Activated naive CD4-positive, alpha-beta T cell treated with anti-CD3 and anti-CD28 coated beads, Interleukin-2, amount 50 U/mL, for 72 hours (primary cell): ENCODE results near the gene SH3BP5L. TPM values are rescaled to one million over a fixed set of nuclear protein-coding genes. Genes with fewer than 3 reads are reported as not detected.
"Not testable (repeated sequence)": the region's sequence is repeated elsewhere in the genome, so short reads cannot be mapped to it uniquely, and the experiment has no call there.

ENCODE experiments used
- ATAC-seq, 2 donors: fragments of 150-1000 bp; cut with Tn5 transposase; 2 replicates each; pipeline ENCODE4 v1.10.0; 2021; ENCODE audit warnings: mild to moderate bottlenecking in 2 of 2, moderate library complexity in 2 of 2
- DNase-seq, 2 donors: peaks; one replicate each; pipeline ENCODE4 v3.0.0; 2021 to 2022; ENCODE audit warnings: low spot score in 2 of 2
- H3K27ac Mint-ChIP-seq, 2 donors: one replicate each; pipeline ENCODE4 v1.8.0; 2022; ENCODE audit warnings: mild to moderate bottlenecking in 2 of 2, mixed read lengths in 2 of 2
- H3K36me3 Mint-ChIP-seq, 2 donors: one replicate each; pipeline ENCODE4 v1.8.0; 2022; ENCODE audit warnings: mixed read lengths in 2 of 2
- H3K9me3 Mint-ChIP-seq, 2 donors: one replicate each; pipeline ENCODE4 v1.8.0; 2022; ENCODE audit warnings: mixed read lengths in 2 of 2
- total RNA-seq, 2 donors: library from RNA; stranded (reverse); gene quantifications; one replicate each; pipeline ENCODE4 v1.2.3, GENCODE V29; 2022

SH3BP5L gene
- total RNA-seq, 2 donors from 2014 or later = 19.3 to 33.9 TPM

DNA sequence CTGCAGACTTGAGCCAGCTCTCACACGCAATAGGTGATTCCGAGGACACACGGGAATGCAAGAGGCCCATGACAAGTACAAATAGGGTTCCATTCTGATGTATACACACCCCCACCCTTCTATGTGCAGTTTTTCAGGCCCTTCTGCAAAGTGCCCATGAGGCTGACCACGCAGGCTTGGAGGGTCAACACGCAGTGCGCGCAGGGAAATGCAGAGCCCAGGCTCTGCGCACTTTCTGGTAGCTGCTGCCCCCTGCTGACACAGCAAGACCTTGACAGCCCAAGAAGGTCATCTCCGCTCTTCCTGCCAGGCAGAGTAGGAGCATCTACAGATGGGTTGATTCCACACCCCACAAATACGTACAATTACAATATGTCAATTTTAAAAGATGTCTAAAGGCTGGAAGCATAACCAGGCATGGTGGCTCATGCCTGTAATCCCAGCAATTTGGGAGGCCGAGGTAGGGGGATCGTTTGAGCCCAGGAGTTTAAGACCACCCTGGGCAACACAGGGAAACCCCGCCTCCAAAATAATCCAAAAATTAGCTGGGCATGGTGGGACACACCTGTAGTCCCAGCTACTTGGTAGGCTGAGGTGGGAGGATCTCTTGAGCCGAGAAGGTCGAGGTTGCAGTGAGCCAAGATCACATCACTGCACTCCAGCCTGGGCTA, 18.5 kb downstream of the SH3BP5L start:
- Mint-ChIP-seq H3K9me3 (no peaks in the 10 kb centered on the region), H3K36me3 (no peaks in the 10 kb centered on the region), H3K27ac (peak overlapping the region in 1 of 2 donors; percentile 49)
- peak; percentile 87 to 90 for ATAC-seq
- DNase-seq = peak in 1 of 2 donors; percentile 69

DNA sequence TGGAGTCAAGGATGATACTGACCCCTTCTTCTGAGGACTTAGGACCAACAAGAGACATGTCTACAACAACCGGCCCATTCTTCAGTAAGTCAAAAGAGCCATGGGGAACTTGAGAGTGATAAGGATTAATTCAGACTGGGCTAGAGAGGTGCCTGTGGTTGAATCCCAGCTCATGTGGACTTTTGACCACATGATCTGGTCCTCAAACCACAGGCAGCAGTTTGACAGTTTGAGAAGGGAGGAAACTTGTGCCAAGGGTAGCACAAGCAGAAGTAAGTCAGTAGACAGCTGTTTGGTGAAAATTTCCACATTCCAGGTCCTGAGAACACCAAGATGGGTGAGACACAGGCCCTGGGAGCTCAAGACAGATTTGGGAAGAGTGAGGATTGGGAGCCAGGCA, 19.8 kb downstream of the SH3BP5L start:
- ATAC-seq = no peak
- Mint-ChIP-seq H3K9me3 (no peaks in the 10 kb centered on the region), H3K27ac (peak overlapping the region in 1 of 2 donors; percentile 62), H3K36me3 (no peaks in the 10 kb centered on the region)
- no peak for DNase-seq

DNA sequence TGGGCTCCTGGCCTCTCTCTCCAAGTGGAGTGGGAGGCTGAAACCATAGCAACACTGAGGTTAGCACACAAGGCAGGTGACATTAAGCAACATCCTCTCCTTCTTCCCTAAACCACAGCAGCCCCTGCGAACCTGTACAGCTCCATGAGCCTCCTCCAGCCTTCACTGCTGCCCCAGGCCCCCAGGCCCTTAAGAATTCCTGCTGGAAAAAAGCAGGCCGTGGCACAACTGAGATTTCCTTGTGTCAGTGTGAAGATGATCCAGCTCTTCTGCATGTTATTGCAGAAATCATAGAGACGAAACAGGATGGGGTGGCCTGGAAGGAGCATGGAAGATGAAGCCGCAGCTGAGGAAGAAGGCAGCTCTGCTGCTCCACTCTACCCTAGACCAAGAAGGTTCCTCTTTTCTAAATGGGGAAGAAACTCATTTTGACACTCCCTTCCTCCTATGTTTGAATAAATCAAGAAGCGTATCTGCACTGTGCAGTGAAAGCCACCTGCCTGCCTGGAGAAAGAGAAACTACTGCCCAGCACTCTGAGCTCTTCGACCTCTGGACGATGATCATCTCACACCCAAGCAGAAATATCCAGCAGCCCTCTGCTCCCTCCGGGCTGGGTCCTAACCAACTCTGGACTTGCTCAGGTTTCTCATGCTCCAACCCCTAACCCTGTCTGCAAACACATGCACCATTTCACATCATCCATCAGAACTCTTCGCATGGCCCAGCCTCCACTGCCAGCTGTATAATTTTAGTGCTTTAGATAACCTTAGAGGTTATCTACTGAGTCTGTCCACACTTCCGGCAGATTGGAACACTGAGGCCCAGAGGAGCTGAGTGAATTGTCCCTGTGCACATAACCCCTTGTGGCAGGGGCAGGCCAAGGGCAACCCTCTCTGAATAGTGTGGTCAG, 20.7 kb downstream of the SH3BP5L start:
- ATAC-seq = no peak
- Mint-ChIP-seq H3K36me3 (no peaks in the 10 kb centered on the region), H3K27ac (peak overlapping the region in 1 of 2 donors; percentile 62), H3K9me3 (no peaks in the 10 kb centered on the region)
- no peak for DNase-seq

DNA sequence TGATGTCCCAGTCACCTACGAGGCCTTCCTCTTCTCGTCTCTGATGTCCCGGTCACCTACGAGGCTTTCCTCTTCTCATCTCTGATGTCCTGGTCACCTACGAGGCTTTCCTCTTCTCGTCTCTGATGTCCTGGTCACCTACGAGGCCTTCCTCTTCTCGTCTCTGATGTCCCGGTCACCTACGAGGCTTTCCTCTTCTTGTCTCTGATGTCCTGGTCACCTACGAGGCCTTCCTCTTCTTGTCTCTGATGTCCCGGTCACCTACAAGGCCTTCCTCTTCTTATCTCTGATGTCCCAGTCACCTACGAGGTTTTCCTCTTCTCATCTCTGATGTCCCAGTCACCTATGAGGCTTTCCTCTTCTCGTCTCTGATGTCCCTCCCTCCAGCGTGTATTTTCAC, 22.2 kb downstream of the SH3BP5L start:
- ATAC-seq, DNase-seq, H3K27ac Mint-ChIP-seq, H3K36me3 Mint-ChIP-seq, H3K9me3 Mint-ChIP-seq: not testable (repeated sequence)

DNA sequence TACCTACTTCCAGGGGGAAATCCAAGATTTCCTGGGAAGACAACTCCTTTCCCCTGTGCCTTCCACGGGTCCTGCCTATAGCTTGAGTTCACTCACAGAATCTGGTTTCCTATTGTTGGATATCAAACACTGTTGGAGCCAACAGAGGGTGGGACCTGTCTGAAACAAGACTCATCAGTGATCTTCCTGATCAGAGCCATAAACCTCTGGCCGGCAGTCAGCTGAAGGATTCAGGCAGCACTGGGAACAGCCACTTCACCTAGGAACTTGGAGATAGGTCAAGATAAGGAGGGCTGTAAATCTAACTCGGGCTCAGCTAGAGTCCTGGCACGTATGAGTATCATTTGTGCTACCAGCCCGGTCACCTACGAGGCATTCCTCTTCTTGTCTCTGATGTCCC, 23.3 kb downstream of the SH3BP5L start:
- ATAC-seq (no peak), DNase-seq (no peak)
- no peaks in the 10 kb centered on the region for H3K36me3 Mint-ChIP-seq
- H3K27ac Mint-ChIP-seq = no peak overlapping the region
- H3K9me3 Mint-ChIP-seq = no peaks in the 10 kb centered on the region

DNA sequence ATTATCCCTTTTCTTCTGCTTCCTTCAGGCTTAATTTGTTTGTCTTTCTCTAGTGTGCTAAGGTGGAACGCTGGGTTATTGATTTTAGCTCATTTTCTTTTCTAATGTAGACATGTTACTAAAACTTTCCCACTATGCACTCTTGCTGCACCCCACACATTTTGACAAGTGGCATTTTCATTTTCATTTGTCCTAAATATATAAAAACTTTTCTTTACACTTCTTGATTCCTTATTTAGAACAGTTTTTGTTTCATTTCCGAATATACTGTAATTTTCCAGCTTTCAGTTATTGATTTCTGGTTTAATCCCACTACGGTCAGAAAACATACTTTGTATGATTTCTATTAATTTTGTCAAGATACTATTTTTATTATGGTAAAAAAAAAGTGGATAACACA, 25.3 kb downstream of the SH3BP5L start:
- H3K36me3 Mint-ChIP-seq = no peaks in the 10 kb centered on the region
- ATAC-seq = no peak
- no peak overlapping the region for H3K27ac Mint-ChIP-seq
- H3K9me3 Mint-ChIP-seq = no peaks in the 10 kb centered on the region
- no peak for DNase-seq

DNA sequence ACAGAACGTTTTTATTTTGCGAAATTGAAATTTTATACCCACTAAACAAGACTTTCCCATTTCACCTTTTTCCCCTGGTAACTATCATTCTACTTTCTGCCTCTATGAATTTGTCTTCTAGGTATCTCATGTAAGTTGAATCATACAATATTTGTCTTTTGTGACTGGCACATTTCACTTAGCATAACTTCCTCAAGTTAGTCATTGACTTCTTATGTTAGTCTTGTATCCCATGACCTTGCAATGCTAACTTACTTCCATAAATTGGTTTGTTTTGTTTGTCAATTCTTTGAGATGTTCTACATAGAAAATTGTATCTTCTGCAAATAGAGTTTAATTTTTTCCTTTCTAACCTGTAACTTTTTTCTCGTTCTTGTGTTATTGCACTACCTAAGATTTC, 26.9 kb downstream of the SH3BP5L start:
- DNase-seq (no peak), ATAC-seq (no peak)
- Mint-ChIP-seq H3K36me3 (peaks cover 0 to 2% of the 10 kb centered on the region in 2 donors), H3K27ac (no peak overlapping the region), H3K9me3 (peaks cover 7 to 9% of the 10 kb centered on the region in 2 donors)

DNA sequence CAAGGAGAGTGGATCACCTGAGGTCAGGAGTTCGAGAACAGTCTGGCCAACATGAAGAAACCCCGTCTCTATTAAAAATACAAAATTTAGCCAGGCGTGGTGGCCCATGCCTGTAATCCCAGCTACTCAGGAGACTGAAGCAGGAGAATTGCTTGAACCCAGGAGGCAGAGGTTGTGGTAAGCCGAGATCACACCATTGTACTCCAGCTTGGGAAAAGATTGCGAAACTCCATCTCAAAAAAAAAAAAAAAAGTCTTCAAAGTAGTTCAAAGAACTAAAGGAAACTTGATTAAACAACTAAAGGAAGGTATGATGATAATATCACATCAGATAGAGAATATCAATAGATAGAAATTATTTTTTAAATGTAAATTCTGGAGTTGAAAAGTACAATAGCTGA, 31.1 kb downstream of the SH3BP5L start:
- not testable (repeated sequence) for H3K36me3 Mint-ChIP-seq, DNase-seq, ATAC-seq, H3K27ac Mint-ChIP-seq
- H3K9me3 Mint-ChIP-seq = peaks cover 9 to 10% of the 10 kb centered on the region in 2 donors

DNA sequence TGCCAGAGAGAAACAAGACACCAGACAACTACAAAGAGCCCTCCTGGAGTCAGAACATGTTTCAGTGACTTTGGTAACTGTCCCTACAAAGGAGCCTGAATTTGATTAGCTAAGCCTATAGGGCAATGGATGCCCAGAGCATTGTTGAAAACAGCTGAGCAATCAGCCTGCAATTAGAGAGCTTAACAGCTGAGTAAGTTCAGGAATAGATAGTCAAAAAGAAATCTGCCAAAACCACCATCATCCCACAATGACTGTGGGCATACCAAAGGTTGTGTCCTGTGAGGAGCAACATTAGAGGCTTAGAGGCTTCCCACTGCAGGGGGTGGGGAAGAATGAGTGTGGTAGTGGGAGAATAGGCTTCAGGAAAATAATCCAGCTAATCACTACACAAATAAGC, 32.1 kb downstream of the SH3BP5L start:
- DNase-seq = peak in 1 of 2 donors; percentile 27
- peaks cover 0 to 6% of the 10 kb centered on the region in 2 donors for H3K36me3 Mint-ChIP-seq
- peak; percentile 75 to 96 for ATAC-seq

DNA sequence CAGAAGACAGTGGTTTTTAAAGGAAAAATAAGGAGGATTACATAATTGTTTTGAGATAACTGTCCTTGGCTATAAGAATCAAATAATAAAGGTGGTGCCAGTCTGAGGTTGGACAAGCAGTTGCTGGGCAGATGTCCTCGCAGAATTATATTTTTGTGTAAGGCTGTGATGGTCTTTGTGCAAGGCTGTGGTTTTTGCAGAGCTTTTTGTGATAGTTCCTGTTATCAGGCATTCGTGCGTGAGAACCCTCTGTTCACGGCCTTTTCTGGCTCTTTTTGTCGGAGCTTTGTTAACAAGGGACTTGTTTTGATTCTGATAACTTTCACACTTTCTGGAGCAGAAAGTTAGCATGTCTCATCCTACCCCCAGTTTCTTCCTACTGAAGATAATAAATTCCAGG, 33.4 kb downstream of the SH3BP5L start:
- no peak for ATAC-seq
- peaks cover 0 to 6% of the 10 kb centered on the region in 2 donors for H3K36me3 Mint-ChIP-seq
- H3K9me3 Mint-ChIP-seq = peaks cover 9 to 10% of the 10 kb centered on the region in 2 donors
- no peak overlapping the region for H3K27ac Mint-ChIP-seq
- no peak for DNase-seq

More for the DNA sequence above, 32.1 kb downstream of the SH3BP5L start:
- Mint-ChIP-seq H3K9me3 (peaks cover 9 to 10% of the 10 kb centered on the region in 2 donors), H3K27ac (peak overlapping the region in 1 of 2 donors; percentile 78)

DNA sequence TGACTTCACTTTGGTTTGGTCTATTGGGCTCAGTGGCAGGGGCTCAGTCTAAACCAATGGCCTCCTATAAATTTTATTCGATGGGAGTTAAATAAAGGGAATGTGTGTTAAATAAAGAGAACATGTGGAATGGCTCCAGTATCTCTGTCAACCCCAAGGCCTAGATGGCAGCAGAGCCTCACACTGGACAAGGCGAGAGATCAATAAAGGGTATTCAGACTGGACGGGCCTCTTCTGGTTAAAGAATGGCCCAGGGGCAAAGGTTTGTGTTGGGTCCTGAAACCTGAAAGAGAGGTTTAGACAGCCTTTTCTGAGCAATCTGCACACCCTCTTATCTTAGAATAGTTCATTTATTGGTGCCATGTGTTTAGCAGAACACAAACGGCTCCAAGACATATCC, 34.7 kb downstream of the SH3BP5L start:
- ATAC-seq (no peak), DNase-seq (no peak)
- H3K9me3 Mint-ChIP-seq = peaks cover 9 to 10% of the 10 kb centered on the region in 2 donors
- no peak overlapping the region for H3K27ac Mint-ChIP-seq
- H3K36me3 Mint-ChIP-seq = peaks cover 0 to 6% of the 10 kb centered on the region in 2 donors

DNA sequence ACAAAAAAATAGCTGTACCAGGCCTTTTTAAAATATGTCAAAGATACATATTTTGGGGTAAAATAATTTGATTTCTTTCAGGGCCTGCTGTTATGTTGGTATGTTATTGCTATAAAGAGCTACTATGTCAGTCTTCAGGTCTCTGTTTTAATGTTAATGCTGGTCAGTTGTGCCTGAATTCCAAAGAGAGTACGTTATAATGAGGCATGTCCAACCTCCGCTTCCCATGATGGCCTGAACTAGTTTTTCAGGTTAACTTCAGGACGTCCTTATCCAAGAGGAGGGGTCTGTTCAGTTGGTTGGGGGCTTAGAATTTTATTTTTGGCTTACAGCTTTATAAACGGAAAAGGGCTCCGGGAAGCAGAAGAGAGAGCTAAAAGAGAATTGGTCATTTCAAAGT, 35.3 kb downstream of the SH3BP5L start:
- no peak for ATAC-seq
- Mint-ChIP-seq H3K36me3 (peaks cover 0 to 6% of the 10 kb centered on the region in 2 donors), H3K27ac (no peak overlapping the region), H3K9me3 (peaks cover 9 to 10% of the 10 kb centered on the region in 2 donors)
- no peak for DNase-seq

DNA sequence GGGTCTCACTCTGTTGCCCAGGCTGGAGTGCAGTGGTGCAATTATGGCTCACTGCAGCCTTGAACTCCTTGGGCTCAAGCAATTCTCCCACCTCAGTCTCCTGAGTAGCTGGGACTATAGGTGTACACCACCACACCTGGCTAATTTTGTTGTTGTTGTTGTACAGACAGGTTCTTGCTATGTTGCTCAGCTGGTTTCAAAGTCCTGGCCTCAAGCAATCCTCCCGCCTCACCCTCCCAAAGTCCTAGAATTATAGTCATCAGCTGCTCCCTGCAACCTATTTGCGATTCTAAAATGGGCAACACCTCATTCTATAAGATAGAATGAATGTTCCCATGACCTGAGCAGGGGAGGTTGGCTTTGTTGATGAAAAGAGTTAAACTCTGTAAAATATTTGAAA, 36.4 kb downstream of the SH3BP5L start:
- H3K9me3 Mint-ChIP-seq, ATAC-seq, H3K27ac Mint-ChIP-seq, H3K36me3 Mint-ChIP-seq, DNase-seq: not testable (repeated sequence)

DNA sequence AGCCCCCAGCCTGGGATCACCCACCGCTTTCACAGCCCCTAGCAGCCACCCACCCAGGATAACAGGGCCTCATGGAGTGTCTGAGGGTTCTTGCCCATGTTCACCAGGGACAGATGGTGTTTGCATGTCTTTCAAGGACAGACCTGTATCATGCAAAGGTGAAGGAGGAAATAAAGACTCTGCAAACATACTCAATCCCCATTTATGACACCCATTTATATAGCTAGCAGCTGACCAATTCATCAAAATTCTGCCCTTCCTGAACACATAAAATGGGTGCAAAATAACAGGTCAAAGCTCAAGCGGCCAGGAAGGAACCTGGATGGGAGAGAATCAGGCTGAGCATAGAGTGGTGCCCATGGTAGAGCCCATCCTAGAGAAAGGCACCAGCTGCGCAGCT, 37.4 kb downstream of the SH3BP5L start:
- DNase-seq (no peak), ATAC-seq (no peak)
- no peaks in the 10 kb centered on the region for H3K36me3 Mint-ChIP-seq
- H3K9me3 Mint-ChIP-seq = no peaks in the 10 kb centered on the region
- no peak overlapping the region for H3K27ac Mint-ChIP-seq

DNA sequence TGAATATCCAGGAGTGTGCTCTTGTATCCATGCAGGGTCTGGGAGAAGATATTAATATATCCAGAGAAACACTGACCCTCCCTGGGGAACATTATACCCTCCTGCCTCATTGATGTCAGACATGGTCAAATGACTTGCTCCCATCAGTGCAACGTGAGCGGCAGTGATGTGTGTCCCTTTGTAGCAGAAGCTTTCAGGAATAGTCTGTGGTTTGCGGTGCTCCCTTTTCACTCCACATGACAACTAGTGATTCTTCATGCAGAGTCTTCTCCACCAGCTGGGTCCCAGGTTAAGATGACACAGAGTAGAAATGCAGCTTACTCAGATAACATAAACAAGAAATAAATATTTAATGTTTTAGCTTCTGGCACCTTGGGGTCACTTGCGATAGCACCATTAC, 38.3 kb downstream of the SH3BP5L start:
- Mint-ChIP-seq H3K36me3 (no peaks in the 10 kb centered on the region), H3K27ac (peak overlapping the region in 1 of 2 donors; percentile 51), H3K9me3 (no peaks in the 10 kb centered on the region)
- no peak for DNase-seq
- no peak for ATAC-seq

DNA sequence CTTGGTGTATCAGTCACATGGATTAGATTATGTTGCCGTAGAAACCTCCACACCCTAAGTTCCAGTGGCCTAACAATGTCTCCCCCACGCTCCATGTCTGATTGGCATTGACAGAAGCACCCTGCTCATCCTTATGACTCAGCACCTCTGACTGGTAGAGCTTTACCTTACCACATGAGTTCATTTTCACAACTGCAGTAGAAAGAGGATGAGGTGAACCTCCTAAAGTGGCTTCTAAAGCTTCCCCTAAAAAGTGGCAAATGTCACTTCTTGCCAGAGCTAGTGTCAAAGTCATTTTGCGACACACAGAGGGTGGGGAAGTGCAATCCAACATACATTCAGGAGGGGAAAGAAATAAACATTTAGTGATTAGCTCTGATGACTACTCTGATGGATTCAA, 39.6 kb downstream of the SH3BP5L start:
- ATAC-seq (peak; percentile 65 to 94), DNase-seq (no peak)
- Mint-ChIP-seq H3K27ac (no peak overlapping the region), H3K36me3 (peaks cover 0 to 8% of the 10 kb centered on the region in 2 donors), H3K9me3 (peaks cover 0 to 7% of the 10 kb centered on the region in 2 donors)

DNA sequence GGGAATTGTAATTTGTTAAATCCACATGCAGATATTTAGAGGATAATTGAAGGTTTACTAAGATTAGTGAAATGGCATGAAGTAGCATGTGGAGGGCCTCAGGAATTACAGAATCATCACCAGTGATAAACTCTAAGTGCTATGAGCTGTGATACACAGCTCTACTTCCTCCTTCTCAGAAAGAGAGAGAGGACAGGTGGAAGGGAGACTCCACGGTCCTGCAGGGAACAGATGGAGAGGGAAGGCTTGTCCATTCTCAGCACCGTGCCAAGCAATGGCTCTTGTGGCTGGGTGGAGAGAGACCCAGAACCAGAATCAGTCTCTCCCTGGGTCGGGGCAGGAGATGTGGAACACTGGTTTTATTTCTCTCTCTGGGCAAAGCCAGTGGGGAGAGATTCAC, 42.3 kb downstream of the SH3BP5L start:
- DNase-seq (no peak), ATAC-seq (no peak)
- Mint-ChIP-seq H3K36me3 (peaks cover 0 to 12% of the 10 kb centered on the region in 2 donors), H3K9me3 (peaks cover 7 to 8% of the 10 kb centered on the region in 2 donors), H3K27ac (no peak overlapping the region)
